ENCODE results near the gene ANKRD26. TPM values are rescaled to one million over a fixed set of nuclear protein-coding genes. Genes with fewer than 3 reads are reported as not detected.
A peak's percentile ranks its signal among the peaks of the same experiment; 100 is the strongest.

The ANKRD26 gene
- total and polyA plus RNA-seq, 2 of the 13 experiments (the other 11 are each of a cell fraction or from before 2014, with no cell fraction given), result 1.5 to 9.6 TPM

- TF ChIP-seq ZMYM2 (CRISPR knock-in tag; IDR thresholded peaks at IDR 0.05), result 0 out of 2 replicates have a peak, but pooled peaks have one; percentile 56
Observed at GRCh38 chr10:27099448-27099847, 846 bp downstream of the ANKRD26 start (continued).

DNA sequence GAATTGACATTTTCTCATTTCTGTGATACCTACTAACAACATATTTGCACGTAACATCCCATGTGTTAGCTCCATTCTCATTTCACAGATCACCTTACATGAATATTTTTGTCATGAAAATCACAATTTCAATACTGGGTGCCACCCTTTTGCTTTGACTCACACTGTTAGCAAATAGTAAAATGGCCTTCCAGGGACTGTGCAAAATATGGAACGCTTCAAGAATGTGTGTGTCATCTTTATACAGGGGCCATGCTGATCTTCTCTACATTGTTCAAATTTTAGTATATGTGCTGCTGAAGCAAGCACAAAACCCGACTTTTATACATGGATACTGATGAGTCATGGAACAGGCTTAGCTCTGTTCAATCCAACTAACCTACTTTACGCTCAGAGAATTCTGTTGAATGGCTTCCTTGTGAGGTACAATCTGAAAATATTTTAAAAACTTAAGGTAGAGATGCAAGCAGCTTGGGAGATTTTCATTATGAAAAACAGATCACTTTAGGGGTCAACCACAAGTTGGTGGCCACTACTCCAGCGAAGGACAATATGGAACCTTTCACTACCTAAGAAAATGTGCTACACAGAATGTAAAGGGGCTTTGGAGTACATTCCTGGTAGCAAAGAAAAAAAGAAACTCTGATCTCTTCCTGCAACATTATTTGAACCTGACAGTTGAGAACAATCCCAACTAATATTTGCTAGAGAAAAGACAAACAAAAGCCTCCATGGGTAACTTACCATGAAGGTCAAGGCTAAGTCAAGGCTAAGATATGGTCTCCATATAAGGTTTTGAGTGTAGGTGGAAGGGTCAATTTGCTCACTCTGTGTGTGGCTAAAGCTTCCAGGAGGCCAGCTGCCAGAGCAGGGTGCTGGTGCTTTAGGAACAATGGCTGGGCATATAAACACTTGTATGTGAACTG is 11.9 kb downstream of the ANKRD26 start:
- ChIA-PET POLR2A (interaction anchor here (1.1 to 1.5 kb wide), 2 partner anchors 12 to 66 kb away, joined by 3 to 6 read pairs; partner anchors contain the start of genes ANKRD26 and YME1L1), CTCF (ENCODE audit: low intra/inter-chr PET ratio, low total read pairs) (no interaction called here)
- DNase-seq (ENCODE audit: low spot score) (peak; percentile 67), ATAC-seq (peak; percentile 80), FAIRE-seq (peak; percentile 68)
- H4K20me1 ChIP-seq (ENCODE audit: insufficient read depth, low read length), result no peaks in the 10 kb centered on the region
- H3K9ac ChIP-seq (ENCODE audit: insufficient read depth, low read depth, low read length), result no peak overlapping the region
- no peak overlapping the region for H3K27ac ChIP-seq (ENCODE audit: extremely low read length, insufficient read depth, low read length)
- BruUV-seq (replicated peaks), result no TSS peak
- no peaks in the 10 kb centered on the region for H3K9me3 ChIP-seq (ENCODE audit: low read length)
- 87% methylated on average over 5 of the region's 5 CpGs for WGBS (ENCODE audit: low lambda C conversion rate)
- no peak overlapping the region for H3K4me2 ChIP-seq (ENCODE audit: low read depth, low read length)
- H2AFZ ChIP-seq (ENCODE audit: low read length), result no peak overlapping the region
- H3K27me3 ChIP-seq (ENCODE audit: control insufficient read depth in 1 of 2, insufficient read depth in 2 of 2, low read length in 2 of 2), result no peaks in the 10 kb centered on the region
- H3K4me3 ChIP-seq (replicated peaks in 1 of 3; ENCODE audit: insufficient read depth in 1 of 3, low read depth in 2 of 3, low read length in 3 of 3), result no peak overlapping the region
- peaks cover 17% of the 10 kb centered on the region for H3K4me1 ChIP-seq (ENCODE audit: insufficient read depth, low read length)
- in situ Hi-C loops (cut with HindIII; ENCODE audit: extremely low pct_ligation_motif_present, low pct_unique_long_range_greater_than_20kb) (no loop called here), intact Hi-C loops (cut with micrococcal nuclease; ENCODE audit: unreplicated experiment) (no loop called here)
- H3K79me2 ChIP-seq (ENCODE audit: insufficient read depth, low read length), result no peaks in the 10 kb centered on the region
- H3K36me3 ChIP-seq (replicated peaks in 1 of 2; ENCODE audit: control insufficient read depth in 1 of 2, insufficient read depth in 2 of 2, low read length in 2 of 2), result peaks cover 0 to 20% of the 10 kb centered on the region in 2 experiments; a peak in 4 of 5 replicates
- no peak for TF ChIP-seq ZNF260 (CRISPR knock-in tag; IDR thresholded peaks at IDR 0.05; ENCODE audit: borderline replicate concordance, low read depth)
- no peak for TF ChIP-seq IKZF1 (IDR thresholded peaks at IDR 0.05)
- no peak for TF ChIP-seq KLF12 (CRISPR knock-in tag; IDR thresholded peaks at IDR 0.05; ENCODE audit: borderline replicate concordance)
- TF ChIP-seq CREM (IDR thresholded peaks at IDR 0.05), result peak; percentile 14; the same call in 1 of the 2 replicates
- TF ChIP-seq CREM (CRISPR knock-in tag; IDR thresholded peaks at IDR 0.05), result no peak
- TF ChIP-seq SOX6 (IDR thresholded peaks at IDR 0.05), result no peak
- TF ChIP-seq SOX6 (CRISPR knock-in tag; IDR thresholded peaks at IDR 0.05), result peak; percentile 79
- TF ChIP-seq GFI1 (CRISPR knock-in tag; IDR thresholded peaks at IDR 0.05; ENCODE audit: borderline replicate concordance), result no peak
- no peak for TF ChIP-seq ZNF776 (CRISPR knock-in tag; IDR thresholded peaks at IDR 0.05)
- TF ChIP-seq SRF (IDR thresholded peaks at IDR 0.05; ENCODE audit: low read depth, low read length), result 0 out of 2 replicates have a peak, but pooled peaks have one; percentile 25
- no peak for TF ChIP-seq PCBP2 (optimal IDR thresholded peaks at IDR 0.05; ENCODE audit: low read depth, low read length, poor library complexity, severe bottlenecking)
- no peak for TF ChIP-seq MEIS1 (CRISPR knock-in tag; IDR thresholded peaks at IDR 0.05; ENCODE audit: borderline replicate concordance)
- no peak for TF ChIP-seq MZF1 (CRISPR knock-in tag; IDR thresholded peaks at IDR 0.05; ENCODE audit: borderline replicate concordance)
- no peak for TF ChIP-seq SP5 (CRISPR knock-in tag; IDR thresholded peaks at IDR 0.05; ENCODE audit: borderline replicate concordance, low read depth)
- TF ChIP-seq NR2F1 (CRISPR knock-in tag; IDR thresholded peaks at IDR 0.05), result 0 out of 4 replicates have a peak, but pooled peaks of 1 of the 2 experiments have one; percentile 30
- TF ChIP-seq, protein P1, sequence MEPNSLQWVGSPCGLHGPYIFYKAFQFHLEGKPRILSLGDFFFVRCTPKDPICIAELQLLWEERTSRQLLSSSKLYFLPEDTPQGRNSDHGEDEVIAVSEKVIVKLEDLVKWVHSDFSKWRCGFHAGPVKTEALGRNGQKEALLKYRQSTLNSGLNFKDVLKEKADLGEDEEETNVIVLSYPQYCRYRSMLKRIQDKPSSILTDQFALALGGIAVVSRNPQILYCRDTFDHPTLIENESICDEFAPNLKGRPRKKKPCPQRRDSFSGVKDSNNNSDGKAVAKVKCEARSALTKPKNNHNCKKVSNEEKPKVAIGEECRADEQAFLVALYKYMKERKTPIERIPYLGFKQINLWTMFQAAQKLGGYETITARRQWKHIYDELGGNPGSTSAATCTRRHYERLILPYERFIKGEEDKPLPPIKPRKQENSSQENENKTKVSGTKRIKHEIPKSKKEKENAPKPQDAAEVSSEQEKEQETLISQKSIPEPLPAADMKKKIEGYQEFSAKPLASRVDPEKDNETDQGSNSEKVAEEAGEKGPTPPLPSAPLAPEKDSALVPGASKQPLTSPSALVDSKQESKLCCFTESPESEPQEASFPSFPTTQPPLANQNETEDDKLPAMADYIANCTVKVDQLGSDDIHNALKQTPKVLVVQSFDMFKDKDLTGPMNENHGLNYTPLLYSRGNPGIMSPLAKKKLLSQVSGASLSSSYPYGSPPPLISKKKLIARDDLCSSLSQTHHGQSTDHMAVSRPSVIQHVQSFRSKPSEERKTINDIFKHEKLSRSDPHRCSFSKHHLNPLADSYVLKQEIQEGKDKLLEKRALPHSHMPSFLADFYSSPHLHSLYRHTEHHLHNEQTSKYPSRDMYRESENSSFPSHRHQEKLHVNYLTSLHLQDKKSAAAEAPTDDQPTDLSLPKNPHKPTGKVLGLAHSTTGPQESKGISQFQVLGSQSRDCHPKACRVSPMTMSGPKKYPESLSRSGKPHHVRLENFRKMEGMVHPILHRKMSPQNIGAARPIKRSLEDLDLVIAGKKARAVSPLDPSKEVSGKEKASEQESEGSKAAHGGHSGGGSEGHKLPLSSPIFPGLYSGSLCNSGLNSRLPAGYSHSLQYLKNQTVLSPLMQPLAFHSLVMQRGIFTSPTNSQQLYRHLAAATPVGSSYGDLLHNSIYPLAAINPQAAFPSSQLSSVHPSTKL (CRISPR knock-in tag; IDR thresholded peaks at IDR 0.05), result peak; percentile 43; the same call in 1 of the 2 replicates
- no peak for TF ChIP-seq FIP1L1 (IDR thresholded peaks at IDR 0.05; ENCODE audit: borderline replicate concordance, insufficient read depth, low read depth, low read length)
- peak; percentile 13; the same call in 1 of the 2 replicates for TF ChIP-seq HNF4A (CRISPR knock-in tag; IDR thresholded peaks at IDR 0.05)
- peak; percentile 92 for TF ChIP-seq RFX5 (IDR thresholded peaks at IDR 0.05; ENCODE audit: low read depth, low read length)
